Muscle layer of duodenum (tissue), 2 donors: Measurements from ENCODE around the gene TRIP10.
"Not testable (repeated sequence)": the region's sequence is repeated elsewhere in the genome, so short reads cannot be mapped to it uniquely, and the experiment has no call there.

Source experiments
- H3K27ac ChIP-seq: one replicate; pipeline ENCODE4 v1.7.0; 2013; ENCODE audit warnings: mild to moderate bottlenecking, low read length
- H3K27me3 ChIP-seq: one replicate; pipeline ENCODE4 v1.7.0; 2013; ENCODE audit warnings: low read depth, mild to moderate bottlenecking, control low read depth, low read length
- H3K36me3 ChIP-seq, 2 donors: one replicate each; pipeline ENCODE4 v1.7.0; 2013; ENCODE audit warnings: low read length in 2 of 2, control low read depth in 1 of 2, mild to moderate bottlenecking in 1 of 2; ENCODE audit not compliant: insufficient read depth in 2 of 2, control insufficient read depth in 1 of 2
- H3K4me1 ChIP-seq, 2 donors: one replicate each; pipeline ENCODE4 v1.7.0; 2013; ENCODE audit warnings: low read length in 2 of 2, mild to moderate bottlenecking in 2 of 2, control low read depth in 1 of 2, moderate library complexity in 1 of 2; ENCODE audit not compliant: insufficient read depth in 2 of 2, control insufficient read depth in 1 of 2
- H3K4me3 ChIP-seq, 2 donors: one replicate each; pipeline ENCODE4 v1.7.0; 2013; ENCODE audit warnings: low read length in 2 of 2, low read depth in 1 of 2, mild to moderate bottlenecking in 1 of 2
- H3K9me3 ChIP-seq, 2 donors: one replicate each; pipeline ENCODE4 v1.7.0; 2013; ENCODE audit warnings: low read length in 2 of 2, control low read depth in 1 of 2, mild to moderate bottlenecking in 1 of 2; ENCODE audit not compliant: control insufficient read depth in 1 of 2
- donor health status: healthy.

The TRIP10 gene

DNA sequence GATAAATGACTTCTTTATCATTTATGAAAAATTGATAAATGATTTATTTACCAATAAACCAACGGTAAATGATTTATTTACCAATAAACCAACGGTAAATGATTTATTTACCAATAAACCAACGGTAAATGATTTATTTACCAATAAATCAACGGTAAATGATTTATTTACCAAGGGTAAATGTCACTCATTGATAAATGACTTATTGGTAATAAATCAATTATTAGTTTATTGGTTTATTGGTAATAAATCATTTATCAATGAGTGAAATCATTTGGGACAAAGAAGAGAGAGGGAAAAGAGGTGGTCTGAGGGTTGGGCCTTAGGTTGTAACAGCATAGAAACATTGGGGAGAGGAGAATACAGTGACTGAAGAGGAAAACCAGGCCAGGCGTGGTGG lies 54.5 kb downstream of the TRIP10 start:
- no peak overlapping the region for H3K27ac ChIP-seq

GRCh38 chr19:6794686-6795431 lies 55.4 kb downstream of the TRIP10 start:
- H3K36me3 ChIP-seq: no peaks in the 10 kb centered on the region
- no peaks in the 10 kb centered on the region for H3K4me1 ChIP-seq
- H3K9me3 ChIP-seq: peaks cover 0 to 13% of the 10 kb centered on the region in 2 donors
- no peak overlapping the region for H3K27ac ChIP-seq
- H3K27me3 ChIP-seq: no peaks in the 10 kb centered on the region
- H3K4me3 ChIP-seq: peak overlapping the region in 1 of 2 donors; percentile 16

More for the DNA sequence above, 54.5 kb downstream of the TRIP10 start:
- Histone ChIP-seq H3K36me3 (no peaks in the 10 kb centered on the region), H3K4me3 (no peak overlapping the region), H3K9me3 (peaks cover 0 to 13% of the 10 kb centered on the region in 2 donors), H3K4me1 (no peaks in the 10 kb centered on the region), H3K27me3 (no peaks in the 10 kb centered on the region)

- Histone ChIP-seq H3K4me3 (no peak overlapping the region), H3K36me3 (no peaks in the 10 kb centered on the region), H3K27me3 (no peaks in the 10 kb centered on the region), H3K4me1 (peaks cover 0 to 5% of the 10 kb centered on the region in 2 donors), H3K27ac (no peak overlapping the region), H3K9me3 (peaks cover 0 to 13% of the 10 kb centered on the region in 2 donors)
Measured at GRCh38 chr19:6796278-6796677, 56.8 kb downstream of the TRIP10 start.

- no peaks in the 10 kb centered on the region for H3K27me3 ChIP-seq
- peaks cover 0 to 13% of the 10 kb centered on the region in 2 donors for H3K9me3 ChIP-seq
- no peak overlapping the region for H3K27ac ChIP-seq
- H3K36me3 ChIP-seq: no peaks in the 10 kb centered on the region
- H3K4me3 ChIP-seq: no peak overlapping the region
- peaks cover 5 to 8% of the 10 kb centered on the region in 2 donors for H3K4me1 ChIP-seq
Measured at GRCh38 chr19:6797646-6798045, 58.2 kb downstream of the TRIP10 start.

GRCh38 chr19:6800160-6800790 lies 60.8 kb downstream of the TRIP10 start:
- H3K9me3 ChIP-seq, H3K4me3 ChIP-seq, H3K4me1 ChIP-seq, H3K36me3 ChIP-seq, H3K27me3 ChIP-seq, H3K27ac ChIP-seq: not testable (repeated sequence)

DNA sequence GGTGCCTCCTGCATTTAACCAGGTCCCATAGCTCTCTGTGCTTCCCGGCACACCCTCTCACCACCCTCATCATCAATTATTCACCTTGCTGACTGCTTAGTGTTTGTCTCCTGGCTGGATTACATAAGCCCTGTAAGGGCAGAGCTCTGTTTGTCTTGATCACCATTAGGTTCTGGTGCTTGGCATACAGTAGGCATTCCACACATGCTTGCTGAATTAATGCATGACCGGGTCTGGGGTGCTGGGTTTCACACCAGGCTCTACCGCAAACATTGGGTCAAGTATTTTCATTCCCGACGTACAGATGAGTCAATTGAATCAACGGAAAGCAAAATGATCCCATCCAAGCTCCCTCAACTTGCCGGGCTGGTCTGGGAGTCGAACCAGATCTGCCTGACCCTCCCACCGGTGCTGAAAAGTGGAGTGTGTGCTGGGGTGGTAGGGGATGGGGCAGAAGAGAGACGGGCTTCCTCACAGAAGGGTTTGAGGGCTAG lies 61.6 kb downstream of the TRIP10 start:
- Histone ChIP-seq H3K27me3 (no peaks in the 10 kb centered on the region), H3K27ac (no peak overlapping the region), H3K4me1 (peaks cover 5 to 8% of the 10 kb centered on the region in 2 donors), H3K4me3 (peak overlapping the region; percentile 48 to 51), H3K36me3 (no peaks in the 10 kb centered on the region), H3K9me3 (no peaks in the 10 kb centered on the region)
